HG03558 (cell line): ENCODE measurements around the gene PCDHGA2.
"Not testable (repeated sequence)": the region's sequence is repeated elsewhere in the genome, so short reads cannot be mapped to it uniquely, and the experiment has no call there.

Source experiments
- ATAC-seq: cut with Tn5 transposase; IDR thresholded peaks from one replicate; pipeline ENCODE4 v1.9.1; 2021; ENCODE audit warnings: moderate number of reproducible peaks; ENCODE audit not compliant: unreplicated experiment; ENCODE audit errors: extremely low read depth

The PCDHGA2 gene

DNA sequence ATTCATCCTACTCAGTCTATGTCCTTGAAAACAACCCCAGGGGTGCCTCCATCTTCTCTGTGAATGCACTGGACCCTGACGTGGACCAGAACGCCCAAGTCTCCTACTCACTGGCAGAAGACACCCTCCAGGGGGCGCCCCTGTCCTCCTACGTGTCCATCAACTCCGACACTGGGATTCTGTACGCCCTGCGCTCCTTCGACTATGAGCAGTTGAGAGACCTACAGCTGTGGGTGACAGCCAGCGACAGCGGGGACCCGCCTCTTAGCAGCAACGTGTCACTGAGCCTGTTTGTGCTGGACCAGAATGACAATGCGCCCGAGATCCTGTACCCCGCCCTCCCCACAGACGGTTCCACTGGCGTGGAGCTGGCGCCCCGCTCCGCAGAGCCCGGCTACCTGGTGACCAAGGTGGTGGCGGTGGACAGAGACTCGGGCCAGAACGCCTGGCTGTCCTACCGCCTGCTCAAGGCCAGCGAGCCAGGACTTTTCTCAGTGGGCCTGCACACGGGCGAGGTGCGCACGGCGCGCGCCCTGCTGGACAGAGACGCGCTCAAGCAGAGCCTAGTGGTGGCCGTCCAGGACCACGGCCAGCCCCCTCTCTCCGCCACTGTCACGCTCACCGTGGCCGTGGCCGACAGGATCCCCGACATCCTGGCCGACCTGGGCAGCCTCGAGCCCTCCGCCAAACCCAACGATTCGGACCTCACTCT, 37.0 kb downstream of the PCDHGA2 start:
- ATAC-seq: not testable (repeated sequence)

DNA sequence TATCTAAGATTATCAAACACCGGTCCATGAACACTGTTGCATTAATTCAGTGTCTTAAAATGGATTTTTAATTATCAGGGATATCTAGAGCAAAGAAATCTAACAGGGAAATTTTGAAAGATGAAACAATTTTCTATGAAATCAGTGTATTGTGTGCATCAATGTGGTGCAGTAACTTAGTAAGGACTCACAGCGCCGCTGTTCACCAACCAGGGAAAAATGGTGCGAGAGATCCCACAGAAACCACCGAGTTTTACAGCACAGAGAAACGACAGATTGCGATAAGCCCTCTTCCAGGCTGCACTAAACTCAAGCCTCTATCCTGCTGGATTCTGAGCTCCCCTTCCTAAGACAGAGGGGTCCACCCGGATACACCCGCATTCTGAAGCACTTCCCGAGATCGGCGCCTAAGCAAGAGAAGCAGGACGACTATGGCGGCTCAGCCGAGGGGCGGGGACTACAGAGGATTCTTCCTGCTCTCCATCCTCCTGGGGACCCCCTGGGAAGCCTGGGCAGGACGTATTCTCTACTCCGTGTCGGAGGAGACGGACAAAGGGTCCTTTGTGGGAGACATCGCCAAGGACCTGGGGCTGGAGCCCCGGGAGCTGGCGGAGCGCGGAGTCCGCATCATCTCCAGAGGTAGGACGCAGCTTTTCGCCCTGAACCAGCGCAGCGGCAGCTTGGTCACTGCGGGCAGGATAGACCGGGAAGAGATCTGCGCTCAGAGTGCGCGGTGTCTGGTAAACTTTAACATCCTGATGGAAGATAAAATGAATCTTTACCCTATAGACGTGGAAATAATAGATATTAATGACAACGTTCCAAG, 44.1 kb downstream of the PCDHGA2 start, which contains the start of gene PCDHGA7:
PCDHGA7 (plus strand) TSS at position 274 of the 826 bp plus-strand sequence; CDS start at position 432, 158 bp downstream.
- ATAC-seq: no peak

DNA sequence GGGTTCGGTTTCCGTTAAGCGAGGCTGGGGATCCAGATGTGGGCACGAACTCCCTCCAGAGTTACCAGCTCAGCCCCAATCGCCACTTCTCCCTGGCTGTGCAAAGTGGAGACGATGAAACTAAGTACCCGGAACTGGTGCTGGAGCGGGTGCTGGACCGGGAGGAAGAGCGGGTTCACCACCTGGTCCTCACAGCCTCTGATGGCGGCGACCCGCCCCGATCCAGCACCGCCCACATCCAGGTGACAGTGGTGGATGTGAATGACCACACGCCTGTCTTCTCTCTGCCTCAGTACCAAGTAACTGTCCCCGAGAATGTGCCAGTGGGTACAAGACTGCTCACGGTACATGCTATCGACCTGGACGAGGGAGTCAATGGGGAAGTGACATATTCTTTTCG, 44.8 kb downstream of the PCDHGA2 start:
- ATAC-seq: no peak

DNA sequence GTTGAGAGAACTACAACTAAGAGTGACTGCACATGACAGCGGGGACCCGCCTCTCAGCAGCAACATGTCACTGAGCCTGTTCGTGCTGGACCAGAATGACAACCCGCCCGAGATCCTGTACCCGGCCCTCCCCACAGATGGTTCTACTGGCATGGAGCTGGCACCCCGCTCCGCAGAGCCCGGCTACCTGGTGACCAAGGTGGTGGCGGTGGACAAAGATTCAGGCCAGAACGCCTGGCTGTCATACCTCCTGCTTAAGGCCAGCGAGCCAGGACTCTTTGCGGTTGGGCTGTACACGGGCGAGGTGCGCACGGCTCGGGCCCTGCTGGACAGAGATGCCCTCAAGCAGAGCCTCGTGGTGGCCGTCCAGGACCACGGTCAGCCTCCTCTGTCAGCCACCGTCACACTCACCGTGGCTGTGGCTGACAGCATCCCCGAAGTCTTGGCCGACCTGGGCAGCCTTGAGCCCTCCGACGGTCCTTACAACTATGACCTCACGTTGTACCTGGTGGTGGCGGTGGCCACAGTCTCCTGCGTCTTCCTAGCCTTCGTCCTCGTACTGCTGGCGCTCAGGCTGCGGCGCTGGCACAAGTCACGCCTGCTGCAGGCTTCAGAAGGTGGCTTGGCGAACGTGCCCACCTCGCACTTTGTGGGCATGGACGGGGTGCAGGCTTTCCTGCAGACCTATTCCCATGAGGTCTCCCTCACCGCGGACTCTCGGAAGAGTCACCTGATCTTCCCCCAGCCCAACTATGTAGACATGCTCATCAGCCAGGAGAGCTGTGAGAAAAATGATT, 46.1 kb downstream of the PCDHGA2 start:
- ATAC-seq: no peak

DNA sequence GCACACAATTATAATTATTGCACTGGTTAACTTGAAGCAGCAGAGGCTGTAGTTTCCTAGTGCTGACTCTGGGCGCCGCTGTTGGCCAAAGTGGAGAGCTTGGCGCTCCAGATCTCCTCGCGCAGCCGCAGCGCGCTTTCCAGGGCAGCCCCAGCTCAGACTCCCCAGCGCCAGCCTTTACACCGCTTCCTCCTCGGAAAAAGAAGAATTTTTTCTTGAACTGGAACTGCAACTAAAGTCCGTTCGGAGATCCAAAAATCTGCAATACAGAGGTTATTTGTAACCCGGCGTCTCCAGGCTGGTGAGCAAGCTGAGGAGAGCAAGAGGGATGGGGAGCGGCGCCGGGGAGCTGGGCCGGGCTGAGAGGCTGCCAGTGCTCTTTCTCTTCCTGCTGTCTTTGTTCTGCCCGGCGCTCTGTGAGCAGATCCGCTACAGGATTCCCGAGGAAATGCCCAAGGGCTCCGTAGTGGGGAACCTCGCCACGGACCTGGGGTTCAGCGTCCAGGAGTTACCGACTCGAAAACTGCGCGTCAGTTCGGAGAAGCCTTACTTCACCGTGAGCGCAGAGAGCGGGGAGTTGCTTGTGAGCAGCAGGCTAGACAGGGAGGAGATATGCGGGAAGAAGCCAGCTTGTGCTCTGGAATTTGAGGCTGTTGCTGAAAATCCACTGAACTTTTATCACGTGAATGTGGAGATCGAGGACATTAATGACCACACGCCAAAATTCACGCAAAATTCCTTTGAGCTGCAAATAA, 49.2 kb downstream of the PCDHGA2 start, which contains the start of gene PCDHGB4:
PCDHGB4 (plus strand) TSS at position 142 of the 755 bp plus-strand sequence; CDS start at position 329, 187 bp downstream.
- ATAC-seq: not testable (repeated sequence)

DNA sequence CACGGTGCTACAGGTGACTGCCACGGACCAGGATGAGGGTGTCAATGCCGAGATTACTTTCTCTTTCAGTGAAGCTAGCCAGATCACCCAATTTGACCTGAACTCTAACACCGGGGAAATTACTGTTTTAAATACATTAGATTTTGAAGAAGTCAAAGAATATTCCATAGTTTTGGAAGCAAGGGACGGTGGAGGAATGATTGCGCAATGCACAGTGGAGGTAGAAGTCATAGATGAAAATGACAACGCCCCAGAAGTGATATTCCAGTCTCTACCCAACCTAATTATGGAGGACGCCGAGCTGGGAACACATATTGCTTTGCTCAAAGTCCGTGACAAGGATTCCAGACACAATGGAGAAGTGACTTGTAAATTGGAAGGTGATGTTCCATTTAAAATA, 50.1 kb downstream of the PCDHGA2 start:
- no peak for ATAC-seq

DNA sequence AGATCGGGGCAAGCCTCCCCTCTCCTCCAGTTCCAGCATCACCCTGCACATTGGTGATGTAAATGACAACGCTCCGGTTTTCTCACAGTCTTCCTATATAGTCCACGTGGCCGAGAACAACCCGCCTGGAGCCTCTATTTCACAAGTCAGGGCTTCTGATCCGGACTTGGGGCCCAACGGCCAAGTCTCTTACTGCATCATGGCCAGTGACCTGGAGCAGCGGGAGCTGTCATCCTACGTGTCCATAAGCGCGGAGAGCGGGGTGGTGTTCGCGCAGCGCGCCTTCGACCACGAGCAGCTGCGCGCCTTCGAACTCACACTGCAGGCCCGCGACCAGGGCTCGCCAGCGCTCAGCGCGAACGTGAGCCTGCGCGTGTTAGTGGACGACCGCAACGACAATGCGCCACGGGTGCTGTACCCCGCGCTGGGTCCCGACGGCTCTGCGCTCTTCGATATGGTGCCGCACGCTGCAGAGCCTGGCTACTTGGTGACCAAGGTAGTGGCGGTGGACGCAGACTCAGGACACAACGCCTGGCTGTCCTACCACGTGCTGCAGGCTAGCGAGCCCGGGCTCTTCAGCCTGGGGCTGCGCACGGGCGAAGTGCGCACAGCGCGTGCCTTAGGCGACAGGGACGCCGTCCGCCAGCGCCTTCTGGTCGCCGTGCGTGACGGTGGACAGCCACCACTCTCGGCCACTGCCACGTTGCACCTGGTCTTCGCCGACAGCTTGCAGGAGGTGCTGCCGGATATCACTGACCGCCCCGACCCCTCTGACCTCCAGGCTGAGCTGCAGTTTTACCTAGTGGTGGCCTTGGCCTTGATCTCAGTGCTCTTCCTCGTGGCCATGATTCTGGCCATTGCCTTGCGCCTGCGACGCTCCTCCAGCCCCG, 50.8 kb downstream of the PCDHGA2 start:
- ATAC-seq: no peak

DNA sequence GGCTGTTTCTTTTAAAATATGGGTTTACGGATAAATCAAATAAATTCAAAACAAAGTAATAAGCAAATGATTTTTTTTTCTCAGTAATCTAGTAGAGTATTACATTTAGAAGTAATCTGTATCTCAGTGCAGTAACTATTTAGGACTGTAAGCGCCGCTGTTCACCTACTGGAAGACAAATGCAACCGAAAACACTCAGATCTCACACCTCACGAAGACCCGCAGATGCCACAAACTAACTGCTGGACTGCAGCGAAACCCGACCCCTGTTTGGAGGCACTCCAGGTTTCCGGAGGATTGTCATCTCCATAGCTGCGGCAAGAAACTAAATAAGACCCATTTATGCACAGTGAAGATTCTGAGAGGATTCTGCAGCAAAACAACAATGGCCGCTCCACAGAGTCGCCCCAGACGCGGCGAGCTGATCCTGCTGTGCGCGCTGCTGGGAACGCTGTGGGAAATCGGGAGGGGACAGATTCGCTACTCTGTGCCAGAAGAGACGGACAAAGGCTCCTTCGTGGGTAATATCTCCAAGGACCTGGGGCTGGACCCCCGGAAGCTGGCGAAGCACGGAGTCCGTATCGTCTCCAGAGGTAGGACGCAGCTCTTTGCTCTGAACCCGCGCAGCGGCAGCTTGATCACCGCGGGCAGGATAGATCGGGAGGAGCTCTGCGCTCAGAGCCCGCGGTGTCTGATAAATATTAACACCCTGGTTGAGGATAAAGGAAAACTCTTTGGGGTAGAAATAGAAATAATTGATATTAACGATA, 54.1 kb downstream of the PCDHGA2 start, which contains the start of gene PCDHGA8:
PCDHGA8 (plus strand) TSS at position 205 of the 770 bp plus-strand sequence; CDS start at position 386, 181 bp downstream.
- no peak for ATAC-seq
